ENCODE results near the gene IFT22.

Gene IFT22

GRCh38 chr7:101363734-101364374, 42.2 kb upstream of the IFT22 start (continued):
- TF ChIP-seq ZNF518A (tag by site-specific recombination; conservative IDR thresholded peaks at IDR 0.05; ENCODE audit: low read depth): no peak
- peak; percentile 67; the same call in 1 of the 2 replicates for TF ChIP-seq SP7 (tag by site-specific recombination; IDR thresholded peaks at IDR 0.05)
- TF ChIP-seq, protein P1, sequence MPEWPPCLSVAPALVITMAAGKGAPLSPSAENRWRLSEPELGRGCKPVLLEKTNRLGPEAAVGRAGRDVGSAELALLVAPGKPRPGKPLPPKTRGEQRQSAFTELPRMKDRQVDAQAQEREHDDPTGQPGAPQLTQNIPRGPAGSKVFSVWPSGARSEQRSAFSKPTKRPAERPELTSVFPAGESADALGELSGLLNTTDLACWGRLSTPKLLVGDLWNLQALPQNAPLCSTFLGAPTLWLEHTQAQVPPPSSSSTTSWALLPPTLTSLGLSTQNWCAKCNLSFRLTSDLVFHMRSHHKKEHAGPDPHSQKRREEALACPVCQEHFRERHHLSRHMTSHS (tag by site-specific recombination; IDR thresholded peaks at IDR 0.05): no peak
- TF ChIP-seq, protein P2, sequence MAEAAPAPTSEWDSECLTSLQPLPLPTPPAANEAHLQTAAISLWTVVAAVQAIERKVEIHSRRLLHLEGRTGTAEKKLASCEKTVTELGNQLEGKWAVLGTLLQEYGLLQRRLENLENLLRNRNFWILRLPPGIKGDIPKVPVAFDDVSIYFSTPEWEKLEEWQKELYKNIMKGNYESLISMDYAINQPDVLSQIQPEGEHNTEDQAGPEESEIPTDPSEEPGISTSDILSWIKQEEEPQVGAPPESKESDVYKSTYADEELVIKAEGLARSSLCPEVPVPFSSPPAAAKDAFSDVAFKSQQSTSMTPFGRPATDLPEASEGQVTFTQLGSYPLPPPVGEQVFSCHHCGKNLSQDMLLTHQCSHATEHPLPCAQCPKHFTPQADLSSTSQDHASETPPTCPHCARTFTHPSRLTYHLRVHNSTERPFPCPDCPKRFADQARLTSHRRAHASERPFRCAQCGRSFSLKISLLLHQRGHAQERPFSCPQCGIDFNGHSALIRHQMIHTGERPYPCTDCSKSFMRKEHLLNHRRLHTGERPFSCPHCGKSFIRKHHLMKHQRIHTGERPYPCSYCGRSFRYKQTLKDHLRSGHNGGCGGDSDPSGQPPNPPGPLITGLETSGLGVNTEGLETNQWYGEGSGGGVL (tag by site-specific recombination; IDR thresholded peaks at IDR 0.05): peak; percentile 34; the same call in 1 of the 2 replicates
- TF ChIP-seq, protein P3, sequence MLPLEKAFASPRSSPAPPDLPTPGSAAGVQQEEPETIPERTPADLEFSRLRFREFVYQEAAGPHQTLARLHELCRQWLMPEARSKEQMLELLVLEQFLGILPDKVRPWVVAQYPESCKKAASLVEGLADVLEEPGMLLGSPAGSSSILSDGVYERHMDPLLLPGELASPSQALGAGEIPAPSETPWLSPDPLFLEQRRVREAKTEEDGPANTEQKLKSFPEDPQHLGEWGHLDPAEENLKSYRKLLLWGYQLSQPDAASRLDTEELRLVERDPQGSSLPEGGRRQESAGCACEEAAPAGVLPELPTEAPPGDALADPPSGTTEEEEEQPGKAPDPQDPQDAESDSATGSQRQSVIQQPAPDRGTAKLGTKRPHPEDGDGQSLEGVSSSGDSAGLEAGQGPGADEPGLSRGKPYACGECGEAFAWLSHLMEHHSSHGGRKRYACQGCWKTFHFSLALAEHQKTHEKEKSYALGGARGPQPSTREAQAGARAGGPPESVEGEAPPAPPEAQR (tag by site-specific recombination; IDR thresholded peaks at IDR 0.05): no peak
- TF ChIP-seq HIC1 (tag by site-specific recombination; IDR thresholded peaks at IDR 0.05): peak; percentile 62
- TF ChIP-seq, protein P4, sequence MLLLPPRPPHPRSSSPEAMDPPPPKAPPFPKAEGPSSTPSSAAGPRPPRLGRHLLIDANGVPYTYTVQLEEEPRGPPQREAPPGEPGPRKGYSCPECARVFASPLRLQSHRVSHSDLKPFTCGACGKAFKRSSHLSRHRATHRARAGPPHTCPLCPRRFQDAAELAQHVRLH (tag by site-specific recombination; IDR thresholded peaks at IDR 0.05): 0 out of 2 replicates have a peak, but pooled peaks have one; percentile 18
- no peak for TF ChIP-seq ZNF701 (tag by site-specific recombination; IDR thresholded peaks at IDR 0.05)
- TF ChIP-seq ZNF837 (tag by site-specific recombination; IDR thresholded peaks at IDR 0.05): no peak

GRCh38 chr7:101363196-101363733, 41.7 kb upstream of the IFT22 start:
- Histone ChIP-seq H3K9me3 (ENCODE audit: control insufficient read depth, insufficient read depth, low read depth, low read length) (no peaks in the 10 kb centered on the region), H3K4me3 (ENCODE audit: low read depth, low read length) (peak overlapping the region; percentile 53), H3K27ac (ENCODE audit: extremely low read depth, low read depth, low read length) (peak overlapping the region; percentile 66; the same call in 1 of the 2 replicates), H3K4me1 (ENCODE audit: control insufficient read depth, insufficient read depth, low read length) (no peaks in the 10 kb centered on the region), H3K36me3 (ENCODE audit: control insufficient read depth in 2 of 2, insufficient read depth in 1 of 2, low read length in 2 of 2) (no peaks in the 10 kb centered on the region)
- CTCF ChIA-PET: interaction anchor here (0.6 to 3.1 kb wide), 6 partner anchors 10 to 175 kb away, joined by 3 to 37 read pairs (median 4); partner anchors contain the start of gene IFT22
- POLR2A ChIA-PET: interaction anchor here (0.6 to 2.5 kb wide), 6 partner anchors 12 to 132 kb away, joined by 3 to 14 read pairs (median 4); partner anchors contain the start of gene IFT22
- TF ChIP-seq ZNF292 (tag by site-specific recombination; IDR thresholded peaks at IDR 0.05; ENCODE audit: borderline replicate concordance, low read depth) (no peak), ZNF585B (tag by site-specific recombination; IDR thresholded peaks at IDR 0.05) (no peak), MEIS1 (CRISPR knock-in tag; IDR thresholded peaks at IDR 0.05; ENCODE audit: borderline replicate concordance) (no peak), ZNF223 (tag by site-specific recombination; IDR thresholded peaks at IDR 0.05) (no peak), GLI4 (tag by site-specific recombination; IDR thresholded peaks at IDR 0.05) (no peak), ZNF624 (tag by site-specific recombination; IDR thresholded peaks at IDR 0.05) (no peak), ZNF19 (tag by site-specific recombination; IDR thresholded peaks at IDR 0.05; ENCODE audit: low read depth) (no peak)
- TF ChIP-seq, protein P5, sequence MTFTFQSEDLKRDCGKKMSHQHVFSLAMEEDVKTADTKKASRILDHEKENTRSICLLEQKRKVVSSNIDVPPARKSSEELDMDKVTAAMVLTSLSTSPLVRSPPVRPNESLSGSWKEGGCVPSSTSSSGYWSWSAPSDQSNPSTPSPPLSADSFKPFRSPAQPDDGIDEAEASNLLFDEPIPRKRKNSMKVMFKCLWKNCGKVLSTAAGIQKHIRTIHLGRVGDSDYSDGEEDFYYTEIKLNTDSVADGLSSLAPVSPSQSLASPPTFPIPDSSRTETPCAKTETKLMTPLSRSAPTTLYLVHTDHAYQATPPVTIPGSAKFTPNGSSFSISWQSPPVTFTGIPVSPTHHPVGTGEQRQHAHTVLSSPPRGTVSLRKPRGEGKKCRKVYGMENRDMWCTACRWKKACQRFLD (tag by site-specific recombination; IDR thresholded peaks at IDR 0.05): no peak
- TF ChIP-seq, protein P1 (tag by site-specific recombination; IDR thresholded peaks at IDR 0.05): no peak
- TF ChIP-seq, protein P6, sequence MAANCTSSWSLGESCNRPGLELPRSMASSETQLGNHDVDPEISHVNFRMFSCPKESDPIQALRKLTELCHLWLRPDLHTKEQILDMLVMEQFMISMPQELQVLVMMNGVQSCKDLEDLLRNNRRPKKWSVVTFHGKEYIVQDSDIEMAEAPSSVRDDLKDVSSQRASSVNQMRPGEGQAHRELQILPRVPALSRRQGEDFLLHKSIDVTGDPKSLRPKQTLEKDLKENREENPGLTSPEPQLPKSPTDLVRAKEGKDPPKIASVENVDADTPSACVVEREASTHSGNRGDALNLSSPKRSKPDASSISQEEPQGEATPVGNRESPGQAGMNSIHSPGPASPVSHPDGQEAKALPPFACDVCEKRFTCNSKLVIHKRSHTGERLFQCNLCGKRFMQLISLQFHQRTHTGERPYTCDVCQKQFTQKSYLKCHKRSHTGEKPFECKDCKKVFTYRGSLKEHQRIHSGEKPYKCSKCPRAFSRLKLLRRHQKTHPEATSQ (tag by site-specific recombination; IDR thresholded peaks at IDR 0.05): no peak
